GM18873 (cell line): ENCODE results near the gene ZNF580.

Experiments used
- ATAC-seq: cut with Tn5 transposase; IDR thresholded peaks from one replicate; pipeline ENCODE4 v1.9.1; 2021; ENCODE audit warnings: mild to moderate bottlenecking, moderate library complexity, moderate number of reproducible peaks; ENCODE audit not compliant: unreplicated experiment, low FRiP score

Gene ZNF580

GRCh38 chr19:55656988-55657747 is 16.4 kb downstream of the ZNF580 start:
- ATAC-seq: no peak

GRCh38 chr19:55658846-55659459 is 18.2 kb downstream of the ZNF580 start:
- ATAC-seq: no peak

- no peak for ATAC-seq
These were observed 19.0 kb downstream of the ZNF580 start for GRCh38 chr19:55659822-55660221.

GRCh38 chr19:55660404-55660803 is 19.6 kb downstream of the ZNF580 start:
- no peak for ATAC-seq

- ATAC-seq: no peak
These were observed 20.2 kb downstream of the ZNF580 start for GRCh38 chr19:55660991-55661390.

GRCh38 chr19:55661826-55662225 is 21.0 kb downstream of the ZNF580 start:
- no peak for ATAC-seq

GRCh38 chr19:55663846-55664536 is 23.2 kb downstream of the ZNF580 start:
- ATAC-seq: no peak

- no peak for ATAC-seq
These were observed 25.7 kb downstream of the ZNF580 start for GRCh38 chr19:55666343-55667005.

- no peak for ATAC-seq
These were observed 26.2 kb downstream of the ZNF580 start for GRCh38 chr19:55667006-55667381.

- ATAC-seq: no peak
These were observed 26.7 kb downstream of the ZNF580 start for GRCh38 chr19:55667511-55667910.

GRCh38 chr19:55667958-55668357 is 27.2 kb downstream of the ZNF580 start:
- no peak for ATAC-seq

GRCh38 chr19:55668603-55669348 is 28.0 kb downstream of the ZNF580 start:
- no peak for ATAC-seq

GRCh38 chr19:55669418-55670279 is 28.8 kb downstream of the ZNF580 start:
- no peak for ATAC-seq

- no peak for ATAC-seq
These were observed 29.7 kb downstream of the ZNF580 start for GRCh38 chr19:55670280-55671053.

GRCh38 chr19:55671054-55671378 is 30.2 kb downstream of the ZNF580 start:
- ATAC-seq: no peak

- ATAC-seq: no peak
These were observed 31.6 kb downstream of the ZNF580 start for GRCh38 chr19:55672418-55672817.

GRCh38 chr19:55673465-55673864 is 32.7 kb downstream of the ZNF580 start:
- no peak for ATAC-seq

- no peak for ATAC-seq
These were observed 33.1 kb downstream of the ZNF580 start for GRCh38 chr19:55673889-55674288.

- no peak for ATAC-seq
These were observed 33.6 kb downstream of the ZNF580 start for GRCh38 chr19:55674459-55674840.
